SH-SY5Y (cell line): ENCODE measurements around the gene PLEKHA7.

Source experiments
- GATA2 ChIP-seq: IDR thresholded peaks from 2 replicates; pipeline ENCODE4 v1.6.1; 2011; ENCODE audit warnings: mild to moderate bottlenecking, low read depth, low read length
- GATA3 ChIP-seq: IDR thresholded peaks from 2 replicates; pipeline ENCODE4 v1.6.1; 2011; ENCODE audit warnings: low read depth, mild to moderate bottlenecking, low read length, moderate library complexity

DNA sequence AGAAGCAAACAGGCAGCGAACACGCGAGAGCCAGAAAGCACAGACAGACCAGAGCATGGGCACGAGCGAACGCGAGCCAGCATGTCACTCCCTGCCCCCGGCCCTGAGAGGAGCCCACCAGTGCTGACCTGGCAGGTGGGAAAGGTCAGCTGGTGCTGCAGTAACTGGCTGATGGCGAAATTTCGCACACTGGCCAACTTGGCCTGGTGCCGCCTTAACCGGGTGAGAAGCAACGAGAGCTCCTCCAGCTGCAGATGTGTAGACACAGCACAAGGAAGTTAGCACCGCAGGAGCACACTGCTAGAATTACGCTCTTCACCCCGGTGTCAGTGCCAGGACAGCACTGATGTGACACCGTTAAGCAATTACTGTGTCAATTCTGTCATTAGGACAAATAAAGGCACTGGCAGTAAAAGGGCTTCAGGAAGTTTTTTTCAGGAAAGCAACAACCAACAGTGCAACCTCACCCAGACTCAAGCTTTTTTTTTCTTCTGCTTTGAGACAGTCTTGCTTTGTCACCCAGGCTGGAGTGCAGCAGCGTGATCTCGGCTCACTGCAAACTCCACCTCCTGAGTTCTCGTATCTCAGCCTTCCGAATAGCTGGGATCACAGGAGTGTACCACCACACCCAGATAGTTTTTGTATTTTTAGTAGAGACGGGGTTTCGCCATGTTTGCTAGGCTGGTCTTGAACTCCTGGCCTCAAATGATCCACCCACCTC, 199.0 kb downstream of the PLEKHA7 start:
- TF ChIP-seq GATA2 (no peak), GATA3 (no peak)
